ENCODE results near the gene HSFX3. TPM values are rescaled to one million over a fixed set of nuclear protein-coding genes. Genes with fewer than 3 reads are reported as not detected.

HSFX3 gene
- total RNA-seq, 1 experiment from 2014 or later, result not detected

DNA sequence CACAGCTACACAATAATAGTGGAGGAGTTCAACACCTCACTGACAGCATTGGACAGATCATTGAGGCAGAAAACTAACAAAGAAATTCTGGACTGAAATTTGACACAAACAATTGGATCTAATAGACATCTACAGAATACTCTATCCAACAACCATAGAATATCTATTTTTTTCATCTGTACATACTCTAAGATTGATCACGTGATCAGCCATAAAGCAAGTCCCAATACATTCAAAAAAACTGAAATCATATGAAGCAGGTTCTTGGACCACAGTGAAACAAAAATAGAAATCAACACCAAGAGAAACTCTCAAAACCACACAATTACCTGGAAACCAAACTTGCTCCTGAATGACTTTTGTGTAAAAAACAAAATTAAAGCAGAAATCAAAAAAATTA, 32.4 kb downstream of the HSFX3 start:
- Histone ChIP-seq H3K4ac (ENCODE audit: low read depth, low read length) (no peak overlapping the region), H3K9me3 (ENCODE audit: control insufficient read depth, low read depth, low read length) (peaks cover 26% of the 10 kb centered on the region), H3K79me2 (ENCODE audit: insufficient read depth, low read length) (no peaks in the 10 kb centered on the region), H2BK120ac (ENCODE audit: low read depth, low read length, poor library complexity, severe bottlenecking) (no peak overlapping the region), H2BK15ac (ENCODE audit: low read depth, low read length) (no peak overlapping the region), H4K20me1 (ENCODE audit: control insufficient read depth, insufficient read depth, insufficient read length) (no peaks in the 10 kb centered on the region), H3K18ac (ENCODE audit: insufficient read length, low read depth, low read length) (no peak overlapping the region), H3K4me2 (ENCODE audit: insufficient read depth, insufficient read length, low read length) (no peak overlapping the region), H3K23ac (ENCODE audit: insufficient read length, low read depth, low read length) (no peak overlapping the region), H4K8ac (replicated peaks; ENCODE audit: insufficient read length, low read depth, low read length) (no peak overlapping the region), H2AK5ac (ENCODE audit: insufficient read length, low read length) (no peak overlapping the region), H2AFZ (ENCODE audit: low read length) (no peak overlapping the region), H3K27me3 (ENCODE audit: insufficient read depth, low read length) (no peaks in the 10 kb centered on the region), H2BK12ac (ENCODE audit: insufficient read length, low read depth, low read length) (no peak overlapping the region), H3K56ac (ENCODE audit: insufficient read length, low read depth, low read length) (no peak overlapping the region), H3K4me1 (ENCODE audit: insufficient read depth, low read length) (no peaks in the 10 kb centered on the region), H3K9ac (ENCODE audit: extremely low read depth, insufficient read length, low read length) (no peak overlapping the region), H3K27ac (ENCODE audit: insufficient read length, low read depth, low read length) (no peak overlapping the region), H2BK5ac (ENCODE audit: insufficient read length, low read length) (no peak overlapping the region), H3T11ph (ENCODE audit: low read length) (no peak overlapping the region), H3K23me2 (ENCODE audit: insufficient read length, low read depth, low read length, poor library complexity, severe bottlenecking) (no peaks in the 10 kb centered on the region), H3K14ac (ENCODE audit: insufficient read depth, low read length) (no peak overlapping the region), H2BK20ac (ENCODE audit: low read depth, low read length, poor library complexity, severe bottlenecking) (no peak overlapping the region), H3K79me1 (ENCODE audit: insufficient read depth, low read depth, low read length, poor library complexity, severe bottlenecking) (no peaks in the 10 kb centered on the region), H4K91ac (ENCODE audit: insufficient read length, low read depth, low read length) (no peak overlapping the region), H4K5ac (ENCODE audit: insufficient read length, low read depth, low read length) (no peak overlapping the region)
- TF ChIP-seq, protein P1, sequence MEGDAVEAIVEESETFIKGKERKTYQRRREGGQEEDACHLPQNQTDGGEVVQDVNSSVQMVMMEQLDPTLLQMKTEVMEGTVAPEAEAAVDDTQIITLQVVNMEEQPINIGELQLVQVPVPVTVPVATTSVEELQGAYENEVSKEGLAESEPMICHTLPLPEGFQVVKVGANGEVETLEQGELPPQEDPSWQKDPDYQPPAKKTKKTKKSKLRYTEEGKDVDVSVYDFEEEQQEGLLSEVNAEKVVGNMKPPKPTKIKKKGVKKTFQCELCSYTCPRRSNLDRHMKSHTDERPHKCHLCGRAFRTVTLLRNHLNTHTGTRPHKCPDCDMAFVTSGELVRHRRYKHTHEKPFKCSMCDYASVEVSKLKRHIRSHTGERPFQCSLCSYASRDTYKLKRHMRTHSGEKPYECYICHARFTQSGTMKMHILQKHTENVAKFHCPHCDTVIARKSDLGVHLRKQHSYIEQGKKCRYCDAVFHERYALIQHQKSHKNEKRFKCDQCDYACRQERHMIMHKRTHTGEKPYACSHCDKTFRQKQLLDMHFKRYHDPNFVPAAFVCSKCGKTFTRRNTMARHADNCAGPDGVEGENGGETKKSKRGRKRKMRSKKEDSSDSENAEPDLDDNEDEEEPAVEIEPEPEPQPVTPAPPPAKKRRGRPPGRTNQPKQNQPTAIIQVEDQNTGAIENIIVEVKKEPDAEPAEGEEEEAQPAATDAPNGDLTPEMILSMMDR (conservative IDR thresholded peaks at IDR 0.05), result no peak
- peaks cover 1% of the 10 kb centered on the region; the same call in 1 of the 2 replicates for H3K27me3 Mint-ChIP-seq (ENCODE audit: low read depth)
- H3K4me3 Mint-ChIP-seq, result no peak overlapping the region
- no CpG with 5 or more reads among the region's 1 CpG for WGBS (ENCODE audit: extremely low coverage, insufficient read length, low lambda C conversion rate)
- no peak overlapping the region for H3K27ac Mint-ChIP-seq
- H3K4me1 Mint-ChIP-seq, result peaks cover 15 to 18% of the 10 kb centered on the region in 2 experiments
- H3K9me3 Mint-ChIP-seq, result peaks cover 73 to 77% of the 10 kb centered on the region in 2 experiments
- peaks cover 3 to 17% (median 10%) of the 10 kb centered on the region in 3 experiments; a peak in 6 of 7 replicates for H3K36me3 Mint-ChIP-seq (ENCODE audit: insufficient read depth in 1 of 3, low read depth in 3 of 3)
- no peak for DNase-seq

Data from H9 (cell line).